ENCODE measurements around the gene CHST11.

CHST11 gene

GRCh38 chr12:104747330-104747729 lies 290.6 kb downstream of the CHST11 start:
- H3K27me3 ChIP-seq (ENCODE audit: low read depth, low read length) = no peaks in the 10 kb centered on the region
- no peaks in the 10 kb centered on the region for H3K36me3 ChIP-seq (ENCODE audit: control insufficient read depth in 1 of 2, insufficient read depth in 2 of 2, low read length in 2 of 2)
- H3K27ac ChIP-seq (ENCODE audit: low read length) = no peak overlapping the region
- H3K4me1 ChIP-seq (ENCODE audit: control insufficient read depth in 1 of 2, insufficient read depth in 2 of 2, low read length in 2 of 2) = peaks cover 12% of the 10 kb centered on the region in 2 donors
- no peaks in the 10 kb centered on the region for H3K9me3 ChIP-seq (ENCODE audit: control insufficient read depth in 1 of 2, low read length in 2 of 2)
- no peak overlapping the region for H3K4me3 ChIP-seq (ENCODE audit: low read depth in 1 of 2, low read length in 2 of 2)

GRCh38 chr12:104747955-104748354 lies 291.2 kb downstream of the CHST11 start:
- H3K27ac ChIP-seq (ENCODE audit: low read length) = no peak overlapping the region
- H3K27me3 ChIP-seq (ENCODE audit: low read depth, low read length) = no peaks in the 10 kb centered on the region
- H3K4me1 ChIP-seq (ENCODE audit: control insufficient read depth in 1 of 2, insufficient read depth in 2 of 2, low read length in 2 of 2) = peaks cover 7 to 12% of the 10 kb centered on the region in 2 donors
- H3K36me3 ChIP-seq (ENCODE audit: control insufficient read depth in 1 of 2, insufficient read depth in 2 of 2, low read length in 2 of 2) = no peaks in the 10 kb centered on the region
- H3K9me3 ChIP-seq (ENCODE audit: control insufficient read depth in 1 of 2, low read length in 2 of 2) = no peaks in the 10 kb centered on the region
- H3K4me3 ChIP-seq (ENCODE audit: low read depth in 1 of 2, low read length in 2 of 2) = no peak overlapping the region

- H3K4me3 ChIP-seq (ENCODE audit: low read depth in 1 of 2, low read length in 2 of 2) = no peak overlapping the region
- no peaks in the 10 kb centered on the region for H3K36me3 ChIP-seq (ENCODE audit: control insufficient read depth in 1 of 2, insufficient read depth in 2 of 2, low read length in 2 of 2)
- H3K27ac ChIP-seq (ENCODE audit: low read length) = no peak overlapping the region
- no peaks in the 10 kb centered on the region for H3K27me3 ChIP-seq (ENCODE audit: low read depth, low read length)
- no peaks in the 10 kb centered on the region for H3K9me3 ChIP-seq (ENCODE audit: control insufficient read depth in 1 of 2, low read length in 2 of 2)
- peaks cover 7 to 12% of the 10 kb centered on the region in 2 donors for H3K4me1 ChIP-seq (ENCODE audit: control insufficient read depth in 1 of 2, insufficient read depth in 2 of 2, low read length in 2 of 2)
Observed at GRCh38 chr12:104748356-104748755, 291.6 kb downstream of the CHST11 start.

- H3K27ac ChIP-seq (ENCODE audit: low read length) = no peak overlapping the region
- H3K9me3 ChIP-seq (ENCODE audit: control insufficient read depth in 1 of 2, low read length in 2 of 2) = no peaks in the 10 kb centered on the region
- peaks cover 7 to 12% of the 10 kb centered on the region in 2 donors for H3K4me1 ChIP-seq (ENCODE audit: control insufficient read depth in 1 of 2, insufficient read depth in 2 of 2, low read length in 2 of 2)
- H3K36me3 ChIP-seq (ENCODE audit: control insufficient read depth in 1 of 2, insufficient read depth in 2 of 2, low read length in 2 of 2) = no peaks in the 10 kb centered on the region
- H3K27me3 ChIP-seq (ENCODE audit: low read depth, low read length) = no peaks in the 10 kb centered on the region
- no peak overlapping the region for H3K4me3 ChIP-seq (ENCODE audit: low read depth in 1 of 2, low read length in 2 of 2)
Observed at GRCh38 chr12:104748790-104749189, 292.0 kb downstream of the CHST11 start.

GRCh38 chr12:104749545-104749944 lies 292.8 kb downstream of the CHST11 start:
- no peaks in the 10 kb centered on the region for H3K27me3 ChIP-seq (ENCODE audit: low read depth, low read length)
- H3K4me1 ChIP-seq (ENCODE audit: control insufficient read depth in 1 of 2, insufficient read depth in 2 of 2, low read length in 2 of 2) = peaks cover 7 to 12% of the 10 kb centered on the region in 2 donors
- H3K36me3 ChIP-seq (ENCODE audit: control insufficient read depth in 1 of 2, insufficient read depth in 2 of 2, low read length in 2 of 2) = no peaks in the 10 kb centered on the region
- no peaks in the 10 kb centered on the region for H3K9me3 ChIP-seq (ENCODE audit: control insufficient read depth in 1 of 2, low read length in 2 of 2)
- H3K27ac ChIP-seq (ENCODE audit: low read length) = no peak overlapping the region
- H3K4me3 ChIP-seq (ENCODE audit: low read depth in 1 of 2, low read length in 2 of 2) = no peak overlapping the region

- no peaks in the 10 kb centered on the region for H3K27me3 ChIP-seq (ENCODE audit: low read depth, low read length)
- no peaks in the 10 kb centered on the region for H3K9me3 ChIP-seq (ENCODE audit: control insufficient read depth in 1 of 2, low read length in 2 of 2)
- H3K4me1 ChIP-seq (ENCODE audit: control insufficient read depth in 1 of 2, insufficient read depth in 2 of 2, low read length in 2 of 2) = peaks cover 7 to 12% of the 10 kb centered on the region in 2 donors
- no peak overlapping the region for H3K4me3 ChIP-seq (ENCODE audit: low read depth in 1 of 2, low read length in 2 of 2)
- no peaks in the 10 kb centered on the region for H3K36me3 ChIP-seq (ENCODE audit: control insufficient read depth in 1 of 2, insufficient read depth in 2 of 2, low read length in 2 of 2)
- H3K27ac ChIP-seq (ENCODE audit: low read length) = no peak overlapping the region
Observed at GRCh38 chr12:104750061-104750460, 293.3 kb downstream of the CHST11 start.

- Histone ChIP-seq H3K36me3 (ENCODE audit: control insufficient read depth in 1 of 2, insufficient read depth in 2 of 2, low read length in 2 of 2) (no peaks in the 10 kb centered on the region), H3K27ac (ENCODE audit: low read length) (no peak overlapping the region), H3K27me3 (ENCODE audit: low read depth, low read length) (no peaks in the 10 kb centered on the region), H3K4me1 (ENCODE audit: control insufficient read depth in 1 of 2, insufficient read depth in 2 of 2, low read length in 2 of 2) (peaks cover 7 to 12% of the 10 kb centered on the region in 2 donors), H3K4me3 (ENCODE audit: low read depth in 1 of 2, low read length in 2 of 2) (no peak overlapping the region), H3K9me3 (ENCODE audit: control insufficient read depth in 1 of 2, low read length in 2 of 2) (no peaks in the 10 kb centered on the region)
Observed at GRCh38 chr12:104751120-104751519, 294.4 kb downstream of the CHST11 start.

GRCh38 chr12:104751594-104751993 lies 294.8 kb downstream of the CHST11 start:
- no peak overlapping the region for H3K4me3 ChIP-seq (ENCODE audit: low read depth in 1 of 2, low read length in 2 of 2)
- no peaks in the 10 kb centered on the region for H3K27me3 ChIP-seq (ENCODE audit: low read depth, low read length)
- H3K27ac ChIP-seq (ENCODE audit: low read length) = no peak overlapping the region
- no peaks in the 10 kb centered on the region for H3K36me3 ChIP-seq (ENCODE audit: control insufficient read depth in 1 of 2, insufficient read depth in 2 of 2, low read length in 2 of 2)
- H3K9me3 ChIP-seq (ENCODE audit: control insufficient read depth in 1 of 2, low read length in 2 of 2) = no peaks in the 10 kb centered on the region
- peaks cover 7 to 12% of the 10 kb centered on the region in 2 donors for H3K4me1 ChIP-seq (ENCODE audit: control insufficient read depth in 1 of 2, insufficient read depth in 2 of 2, low read length in 2 of 2)

GRCh38 chr12:104752016-104752415 lies 295.3 kb downstream of the CHST11 start:
- peaks cover 7 to 12% of the 10 kb centered on the region in 2 donors for H3K4me1 ChIP-seq (ENCODE audit: control insufficient read depth in 1 of 2, insufficient read depth in 2 of 2, low read length in 2 of 2)
- peaks cover 0 to 2% of the 10 kb centered on the region in 2 donors for H3K36me3 ChIP-seq (ENCODE audit: control insufficient read depth in 1 of 2, insufficient read depth in 2 of 2, low read length in 2 of 2)
- no peak overlapping the region for H3K4me3 ChIP-seq (ENCODE audit: low read depth in 1 of 2, low read length in 2 of 2)
- no peak overlapping the region for H3K27ac ChIP-seq (ENCODE audit: low read length)
- H3K9me3 ChIP-seq (ENCODE audit: control insufficient read depth in 1 of 2, low read length in 2 of 2) = no peaks in the 10 kb centered on the region
- no peaks in the 10 kb centered on the region for H3K27me3 ChIP-seq (ENCODE audit: low read depth, low read length)

- peaks cover 0 to 10% of the 10 kb centered on the region in 2 donors for H3K36me3 ChIP-seq (ENCODE audit: control insufficient read depth in 1 of 2, insufficient read depth in 2 of 2, low read length in 2 of 2)
- no peak overlapping the region for H3K27ac ChIP-seq (ENCODE audit: low read length)
- H3K9me3 ChIP-seq (ENCODE audit: control insufficient read depth in 1 of 2, low read length in 2 of 2) = no peaks in the 10 kb centered on the region
- H3K27me3 ChIP-seq (ENCODE audit: low read depth, low read length) = no peaks in the 10 kb centered on the region
- no peak overlapping the region for H3K4me3 ChIP-seq (ENCODE audit: low read depth in 1 of 2, low read length in 2 of 2)
- H3K4me1 ChIP-seq (ENCODE audit: control insufficient read depth in 1 of 2, insufficient read depth in 2 of 2, low read length in 2 of 2) = peaks cover 7 to 12% of the 10 kb centered on the region in 2 donors
Observed at GRCh38 chr12:104752881-104753280, 296.1 kb downstream of the CHST11 start.

- no peak overlapping the region for H3K27ac ChIP-seq (ENCODE audit: low read length)
- H3K9me3 ChIP-seq (ENCODE audit: control insufficient read depth in 1 of 2, low read length in 2 of 2) = no peaks in the 10 kb centered on the region
- peaks cover 0 to 13% of the 10 kb centered on the region in 2 donors for H3K36me3 ChIP-seq (ENCODE audit: control insufficient read depth in 1 of 2, insufficient read depth in 2 of 2, low read length in 2 of 2)
- H3K4me3 ChIP-seq (ENCODE audit: low read depth in 1 of 2, low read length in 2 of 2) = no peak overlapping the region
- no peaks in the 10 kb centered on the region for H3K27me3 ChIP-seq (ENCODE audit: low read depth, low read length)
- no peaks in the 10 kb centered on the region for H3K4me1 ChIP-seq (ENCODE audit: control insufficient read depth in 1 of 2, insufficient read depth in 2 of 2, low read length in 2 of 2)
Observed at GRCh38 chr12:104756901-104757300, 300.2 kb downstream of the CHST11 start.

- no peak overlapping the region for H3K27ac ChIP-seq (ENCODE audit: low read length)
- H3K9me3 ChIP-seq (ENCODE audit: control insufficient read depth in 1 of 2, low read length in 2 of 2) = no peaks in the 10 kb centered on the region
- peaks cover 0 to 13% of the 10 kb centered on the region in 2 donors for H3K36me3 ChIP-seq (ENCODE audit: control insufficient read depth in 1 of 2, insufficient read depth in 2 of 2, low read length in 2 of 2)
- H3K4me1 ChIP-seq (ENCODE audit: control insufficient read depth in 1 of 2, insufficient read depth in 2 of 2, low read length in 2 of 2) = no peaks in the 10 kb centered on the region
- no peak overlapping the region for H3K4me3 ChIP-seq (ENCODE audit: low read depth in 1 of 2, low read length in 2 of 2)
- no peaks in the 10 kb centered on the region for H3K27me3 ChIP-seq (ENCODE audit: low read depth, low read length)
Observed at GRCh38 chr12:104758771-104759170, 302.0 kb downstream of the CHST11 start.
